CD8-positive, alpha-beta memory T cell (primary cell): Measurements from ENCODE around the gene CAMKK1. TPM values are rescaled to one million over a fixed set of nuclear protein-coding genes. Genes with fewer than 3 reads are reported as not detected.
A peak's percentile ranks its signal among the peaks of the same experiment; 100 is the strongest.

ENCODE experiments used
- CTCF ChIA-PET: fragments of 350-600 bp; sonication (Branson Sonifier 250); formaldehyde crosslinking; loops from one replicate; lab custom pipeline; 2021; ENCODE audit warnings: antibody characterized with exemption; lab: Charles Lee
- POLR2A ChIA-PET: fragments of 350-600 bp; sonication (Branson Sonifier 250); formaldehyde crosslinking; loops from one replicate; lab custom pipeline; 2021; ENCODE audit warnings: antibody characterized with exemption; lab: Charles Lee
- DNase-seq, 5 donors: peaks; one replicate each; pipeline versions ENCODE4 v3.0.0 to v3.0.0-alpha.2; 2020 to 2022; ENCODE audit warnings: mixed read lengths in 1 of 5
- H3K27ac ChIP-seq: one replicate; pipeline ENCODE4 v1.7.0; 2013; ENCODE audit warnings: low read depth, mild to moderate bottlenecking, low read length, moderate library complexity
- H3K27me3 ChIP-seq: 2 replicates; pipeline ENCODE4 v1.7.0; 2013; ENCODE audit warnings: low read length, mild to moderate bottlenecking; ENCODE audit not compliant: insufficient read depth, poor library complexity, severe bottlenecking
- H3K36me3 ChIP-seq: 2 replicates; pipeline ENCODE4 v1.7.0; 2013; ENCODE audit warnings: mild to moderate bottlenecking, low read length, moderate library complexity; ENCODE audit not compliant: insufficient read depth
- H3K4me1 ChIP-seq: 2 replicates; pipeline ENCODE4 v1.7.0; 2013; ENCODE audit warnings: mild to moderate bottlenecking, low read length, moderate library complexity; ENCODE audit not compliant: insufficient read depth
- H3K4me3 ChIP-seq: 2 replicates; pipeline ENCODE4 v1.7.0; 2013; ENCODE audit warnings: mild to moderate bottlenecking, low read length
- H3K9me3 ChIP-seq: 2 replicates; pipeline ENCODE4 v1.7.0; 2013; ENCODE audit warnings: mild to moderate bottlenecking, low read length
- H3K27ac Mint-ChIP-seq, 8 donors: one replicate each; pipeline ENCODE4 v1.8.0; 2020 to 2021; ENCODE audit warnings: mixed read lengths in 8 of 8, mild to moderate bottlenecking in 6 of 8, inconsistent platforms in 3 of 8, moderate library complexity in 3 of 8
- H3K27me3 Mint-ChIP-seq, 2 donors: one replicate each; pipeline ENCODE4 v1.8.0; 2020 to 2021; ENCODE audit warnings: mixed read lengths in 2 of 2, mild to moderate bottlenecking in 1 of 2, moderate library complexity in 1 of 2
- H3K36me3 Mint-ChIP-seq, 3 donors: one replicate each; pipeline ENCODE4 v1.8.0; 2020 to 2021; ENCODE audit warnings: mixed read lengths in 3 of 3, inconsistent platforms in 1 of 3, mild to moderate bottlenecking in 1 of 3
- H3K4me1 Mint-ChIP-seq, 3 donors: one replicate each; pipeline ENCODE4 v1.8.0; 2020 to 2021; ENCODE audit warnings: mixed read lengths in 3 of 3, inconsistent platforms in 1 of 3, mild to moderate bottlenecking in 1 of 3
- H3K4me3 Mint-ChIP-seq, 7 donors: one replicate each; pipeline ENCODE4 v1.8.0; 2020 to 2021; ENCODE audit warnings: mixed read lengths in 7 of 7, mild to moderate bottlenecking in 6 of 7, moderate library complexity in 4 of 7, inconsistent platforms in 2 of 7
- H3K9me3 Mint-ChIP-seq, 5 donors: one replicate each; pipeline ENCODE4 v1.8.0; 2020 to 2022; ENCODE audit warnings: mixed read lengths in 5 of 5, mild to moderate bottlenecking in 3 of 5, moderate library complexity in 2 of 5, inconsistent platforms in 1 of 5
- polyA plus RNA-seq: library from polyadenylated mRNA; unstranded; fragments of 300-500 nt; fragmentation: Illumina TruSeq; gene quantifications from one replicate; pipeline ENCODE4 v1.2.3, GENCODE V29; 2021
- total RNA-seq, 2 experiments: library from RNA; stranded (reverse); gene quantifications; one replicate each; pipeline ENCODE4 v1.2.3, GENCODE V29; 2021

Gene CAMKK1
- total and polyA plus RNA-seq, 3 experiments from 2014 or later: 1.1 to 2.7 (median 2.3) TPM

DNA sequence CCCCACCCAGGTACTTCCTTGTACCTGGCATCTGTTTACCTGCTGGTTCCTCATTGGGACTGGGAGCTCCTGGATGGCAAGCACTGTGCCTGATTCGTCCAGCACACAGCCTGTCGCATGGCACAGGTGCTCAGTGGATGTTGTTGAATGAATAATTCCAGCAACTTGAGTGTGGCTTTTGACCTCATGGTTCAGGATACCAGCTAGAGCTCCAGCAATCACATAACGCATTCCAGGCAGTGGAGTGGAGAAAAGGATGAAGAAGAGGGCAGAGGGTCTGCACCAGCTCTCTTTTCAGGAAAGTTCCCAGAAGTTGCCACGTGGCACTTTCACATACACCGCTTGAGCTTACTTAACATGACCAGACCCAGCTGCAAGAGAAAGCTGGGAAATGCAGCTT is 1.3 kb upstream of the CAMKK1 start:
- CTCF ChIA-PET: interaction anchor here (2.3 kb wide), 1 partner anchor 19 kb away, joined by 11 read pairs; no protein-coding TSS in a partner anchor
- POLR2A ChIA-PET: no interaction called here
- H3K9me3 Mint-ChIP-seq: no peaks in the 10 kb centered on the region
- no peaks in the 10 kb centered on the region for H3K27me3 ChIP-seq
- peaks cover 20% of the 10 kb centered on the region for H3K4me1 ChIP-seq
- H3K36me3 ChIP-seq: no peaks in the 10 kb centered on the region
- H3K36me3 Mint-ChIP-seq: peaks cover 0 to 2% (median 0%) of the 10 kb centered on the region in 3 donors
- no peaks in the 10 kb centered on the region for H3K27me3 Mint-ChIP-seq
- no peaks in the 10 kb centered on the region for H3K9me3 ChIP-seq
- H3K27ac Mint-ChIP-seq: peak overlapping the region in 6 of 8 donors; percentile 78 to 93 (median 88)
- H3K4me3 ChIP-seq: no peak overlapping the region
- H3K4me1 Mint-ChIP-seq: peaks cover 18 to 29% (median 19%) of the 10 kb centered on the region in 3 donors
- no peak overlapping the region for H3K27ac ChIP-seq
- H3K4me3 Mint-ChIP-seq: peak overlapping the region in 6 of 7 donors; percentile 80 to 90 (median 82)
- no peak for DNase-seq

GRCh38 chr17:3893720-3894116 is 865 bp upstream of the CAMKK1 start:
- peaks cover 20% of the 10 kb centered on the region for H3K4me1 ChIP-seq
- peak overlapping the region; percentile 80 to 90 (median 82) for H3K4me3 Mint-ChIP-seq
- H3K36me3 ChIP-seq: no peaks in the 10 kb centered on the region
- no peaks in the 10 kb centered on the region for H3K27me3 Mint-ChIP-seq
- no peak overlapping the region for H3K27ac ChIP-seq
- DNase-seq: no peak
- H3K27ac Mint-ChIP-seq: peak overlapping the region; percentile 70 to 94 (median 88)
- peaks cover 0 to 2% (median 0%) of the 10 kb centered on the region in 3 donors for H3K36me3 Mint-ChIP-seq
- H3K27me3 ChIP-seq: no peaks in the 10 kb centered on the region
- H3K4me1 Mint-ChIP-seq: peaks cover 18 to 29% (median 19%) of the 10 kb centered on the region in 3 donors
- no peaks in the 10 kb centered on the region for H3K9me3 ChIP-seq
- peak overlapping the region; percentile 58 for H3K4me3 ChIP-seq
- no peaks in the 10 kb centered on the region for H3K9me3 Mint-ChIP-seq
- CTCF ChIA-PET: interaction anchor here (2.3 kb wide), 1 partner anchor 20 kb away, joined by 11 read pairs; no protein-coding TSS in a partner anchor
- POLR2A ChIA-PET: interaction anchor here (0.6 to 1.3 kb wide), 2 partner anchors 71 to 1451 kb away, joined by 3 to 4 read pairs; no protein-coding TSS in a partner anchor

GRCh38 chr17:3892095-3892998 is 506 bp downstream of the CAMKK1 start:
- H3K9me3 Mint-ChIP-seq: no peaks in the 10 kb centered on the region
- Histone ChIP-seq H3K4me1 (peaks cover 24% of the 10 kb centered on the region), H3K27ac (no peak overlapping the region), H3K4me3 (peak overlapping the region; percentile 49), H3K36me3 (no peaks in the 10 kb centered on the region), H3K27me3 (no peaks in the 10 kb centered on the region), H3K9me3 (no peaks in the 10 kb centered on the region)
- ChIA-PET CTCF (interaction anchor here (0.8 kb wide), 1 partner anchor 182 kb away, joined by 3 read pairs; no protein-coding TSS in a partner anchor), POLR2A (interaction anchor here (1.3 kb wide), 1 partner anchor 73 kb away, joined by 3 read pairs; no protein-coding TSS in a partner anchor)
- no peaks in the 10 kb centered on the region for H3K27me3 Mint-ChIP-seq
- H3K4me1 Mint-ChIP-seq: peaks cover 21 to 36% (median 24%) of the 10 kb centered on the region in 3 donors
- peak; percentile 78 to 89 (median 81) for DNase-seq
- H3K4me3 Mint-ChIP-seq: peak overlapping the region; percentile 73 to 90 (median 86)
- peaks cover 0 to 2% (median 0%) of the 10 kb centered on the region in 3 donors for H3K36me3 Mint-ChIP-seq
- H3K27ac Mint-ChIP-seq: peak overlapping the region in 7 of 8 donors; percentile 74 to 88 (median 82)

- Mint-ChIP-seq H3K4me1 (peaks cover 27 to 43% (median 31%) of the 10 kb centered on the region in 3 donors), H3K9me3 (no peaks in the 10 kb centered on the region), H3K27me3 (no peaks in the 10 kb centered on the region), H3K36me3 (peaks cover 0 to 2% (median 0%) of the 10 kb centered on the region in 3 donors), H3K27ac (peak overlapping the region; percentile 4 to 91 (median 78)), H3K4me3 (peak overlapping the region; percentile 73 to 91 (median 86))
- no peaks in the 10 kb centered on the region for H3K36me3 ChIP-seq
- no peak for DNase-seq
- no peaks in the 10 kb centered on the region for H3K9me3 ChIP-seq
- POLR2A ChIA-PET: no interaction called here
- no peaks in the 10 kb centered on the region for H3K27me3 ChIP-seq
- H3K27ac ChIP-seq: no peak overlapping the region
- H3K4me3 ChIP-seq: peak overlapping the region; percentile 49
- CTCF ChIA-PET: no interaction called here
- peaks cover 31% of the 10 kb centered on the region for H3K4me1 ChIP-seq
Measured at GRCh38 chr17:3891626-3892094, 1.2 kb downstream of the CAMKK1 start.

- POLR2A ChIA-PET: no interaction called here
- no peaks in the 10 kb centered on the region for H3K9me3 ChIP-seq
- peak overlapping the region in 4 of 7 donors; percentile 73 to 91 (median 86) for H3K4me3 Mint-ChIP-seq
- peaks cover 0 to 2% (median 0%) of the 10 kb centered on the region in 3 donors for H3K36me3 Mint-ChIP-seq
- no peaks in the 10 kb centered on the region for H3K9me3 Mint-ChIP-seq
- no peak overlapping the region for H3K4me3 ChIP-seq
- no peaks in the 10 kb centered on the region for H3K27me3 ChIP-seq
- H3K27ac Mint-ChIP-seq: peak overlapping the region in 5 of 8 donors; percentile 11 to 94 (median 74)
- peaks cover 32 to 51% (median 34%) of the 10 kb centered on the region in 3 donors for H3K4me1 Mint-ChIP-seq
- CTCF ChIA-PET: interaction anchor here (1.8 kb wide), 1 partner anchor 27 kb away, joined by 5 read pairs; no protein-coding TSS in a partner anchor
- no peak overlapping the region for H3K27ac ChIP-seq
- H3K27me3 Mint-ChIP-seq: no peaks in the 10 kb centered on the region
- no peaks in the 10 kb centered on the region for H3K36me3 ChIP-seq
- H3K4me1 ChIP-seq: peaks cover 39% of the 10 kb centered on the region
- DNase-seq: no peak
Measured at GRCh38 chr17:3890878-3891219, 2.0 kb downstream of the CAMKK1 start.

- Histone ChIP-seq H3K27me3 (no peaks in the 10 kb centered on the region), H3K4me1 (peaks cover 39% of the 10 kb centered on the region), H3K4me3 (no peak overlapping the region), H3K9me3 (no peaks in the 10 kb centered on the region), H3K27ac (no peak overlapping the region), H3K36me3 (no peaks in the 10 kb centered on the region)
- peak overlapping the region in 2 of 7 donors; percentile 24 to 91 for H3K4me3 Mint-ChIP-seq
- no peaks in the 10 kb centered on the region for H3K27me3 Mint-ChIP-seq
- no peak for DNase-seq
- ChIA-PET CTCF (interaction anchor here (1.0 to 1.8 kb wide), 3 partner anchors 24 to 44 kb away, joined by 3 to 6 read pairs (median 5); partner anchors contain the start of gene NCBP3), POLR2A (no interaction called here)
- no peaks in the 10 kb centered on the region for H3K9me3 Mint-ChIP-seq
- peak overlapping the region in 5 of 8 donors; percentile 11 to 94 (median 74) for H3K27ac Mint-ChIP-seq
- H3K4me1 Mint-ChIP-seq: peaks cover 32 to 51% (median 34%) of the 10 kb centered on the region in 3 donors
- H3K36me3 Mint-ChIP-seq: peaks cover 0 to 2% (median 0%) of the 10 kb centered on the region in 3 donors
Measured at GRCh38 chr17:3890082-3890877, 2.6 kb downstream of the CAMKK1 start.

DNA sequence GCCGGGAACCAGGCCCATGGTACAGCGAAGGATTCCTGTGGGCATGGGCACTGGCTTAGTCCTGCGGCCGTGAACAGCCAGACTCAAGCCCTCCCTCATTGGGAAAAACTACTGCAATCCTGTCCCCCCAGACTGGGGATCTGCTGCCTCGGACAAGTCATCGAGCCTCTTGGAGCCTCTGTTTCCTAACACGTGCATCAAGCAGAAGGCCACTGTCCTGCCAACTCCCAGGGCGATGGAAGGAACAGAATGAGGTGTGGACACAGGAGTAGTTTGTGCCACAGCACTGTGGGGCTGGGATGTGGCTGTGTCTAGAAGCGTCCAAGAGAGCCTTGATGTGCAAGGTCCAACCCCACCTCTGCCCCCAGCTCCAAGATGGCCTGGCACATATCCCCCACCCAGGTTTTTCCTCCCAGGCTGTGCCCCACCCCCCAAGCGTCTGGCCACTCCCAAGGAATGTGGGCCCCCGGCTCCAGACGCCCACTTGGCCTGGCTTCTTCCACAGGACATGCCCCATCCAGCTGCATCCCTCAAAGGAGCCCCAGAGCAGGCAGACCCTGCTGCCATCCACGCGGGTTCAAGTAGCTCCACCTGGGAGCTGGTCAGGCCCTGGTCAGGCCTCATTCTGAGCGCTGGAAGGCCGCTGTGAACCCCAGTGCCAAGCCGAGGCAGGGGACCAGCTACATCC is 3.4 kb downstream of the CAMKK1 start:
- Mint-ChIP-seq H3K4me1 (peaks cover 32 to 51% (median 34%) of the 10 kb centered on the region in 3 donors), H3K9me3 (no peaks in the 10 kb centered on the region), H3K27me3 (no peaks in the 10 kb centered on the region), H3K36me3 (peaks cover 0 to 2% (median 0%) of the 10 kb centered on the region in 3 donors), H3K4me3 (peak overlapping the region in 3 of 7 donors; percentile 20 to 63 (median 41)), H3K27ac (no peak overlapping the region)
- H3K4me3 ChIP-seq: no peak overlapping the region
- ChIA-PET POLR2A (no interaction called here), CTCF (interaction anchor here (1.0 to 1.8 kb wide), 3 partner anchors 25 to 44 kb away, joined by 3 to 6 read pairs (median 5); partner anchors contain the start of gene NCBP3)
- H3K36me3 ChIP-seq: no peaks in the 10 kb centered on the region
- H3K9me3 ChIP-seq: no peaks in the 10 kb centered on the region
- no peaks in the 10 kb centered on the region for H3K27me3 ChIP-seq
- peaks cover 39% of the 10 kb centered on the region for H3K4me1 ChIP-seq
- H3K27ac ChIP-seq: no peak overlapping the region
- DNase-seq: no peak
